ENCODE data around the gene OR2AT4.
"Not testable (repeated sequence)": the region's sequence is repeated elsewhere in the genome, so short reads cannot be mapped to it uniquely, and the experiment has no call there.

Gene OR2AT4

GRCh38 chr11:75068559-75068958 lies 28.1 kb downstream of the OR2AT4 start:
- DNase-seq (ENCODE audit: low read depth), result no peak

- no peak for DNase-seq (ENCODE audit: low read depth)
Observed at GRCh38 chr11:75066061-75066460, 30.6 kb downstream of the OR2AT4 start.

GRCh38 chr11:75063741-75064314 lies 32.8 kb downstream of the OR2AT4 start:
- no peak for DNase-seq (ENCODE audit: low read depth)

- no peak for DNase-seq (ENCODE audit: low read depth)
Observed at GRCh38 chr11:75059299-75059698, 37.4 kb downstream of the OR2AT4 start.

- no peak for DNase-seq (ENCODE audit: low read depth)
Observed at GRCh38 chr11:75056814-75057213, 39.9 kb downstream of the OR2AT4 start.

- no peak for DNase-seq (ENCODE audit: low read depth)
Observed at GRCh38 chr11:75055511-75055910, 41.2 kb downstream of the OR2AT4 start.

GRCh38 chr11:75052457-75052856 lies 44.2 kb downstream of the OR2AT4 start:
- no peak for DNase-seq (ENCODE audit: low read depth)

GRCh38 chr11:75051043-75051442 lies 45.6 kb downstream of the OR2AT4 start:
- no peak for DNase-seq (ENCODE audit: low read depth)

GRCh38 chr11:75050516-75050915 lies 46.2 kb downstream of the OR2AT4 start:
- no peak for DNase-seq (ENCODE audit: low read depth)

- not testable (repeated sequence) for DNase-seq (ENCODE audit: low read depth)
Observed at GRCh38 chr11:75049501-75050266, 47.0 kb downstream of the OR2AT4 start.

GRCh38 chr11:75047191-75047590 lies 49.5 kb downstream of the OR2AT4 start:
- DNase-seq (ENCODE audit: low read depth), result no peak

- not testable (repeated sequence) for DNase-seq (ENCODE audit: low read depth)
Observed at GRCh38 chr11:75046668-75047067, 50.0 kb downstream of the OR2AT4 start.

GRCh38 chr11:75044381-75045170 lies 52.1 kb downstream of the OR2AT4 start:
- DNase-seq (ENCODE audit: low read depth), result not testable (repeated sequence)

- not testable (repeated sequence) for DNase-seq (ENCODE audit: low read depth)
Observed at GRCh38 chr11:75041821-75042220, 54.9 kb downstream of the OR2AT4 start.

GRCh38 chr11:75041263-75041662 lies 55.4 kb downstream of the OR2AT4 start:
- DNase-seq (ENCODE audit: low read depth), result no peak

GRCh38 chr11:75040167-75040770 lies 56.4 kb downstream of the OR2AT4 start:
- no peak for DNase-seq (ENCODE audit: low read depth)

- DNase-seq (ENCODE audit: low read depth), result no peak
Observed at GRCh38 chr11:75035911-75036565, 60.6 kb downstream of the OR2AT4 start.

GRCh38 chr11:75035256-75035655 lies 61.4 kb downstream of the OR2AT4 start:
- no peak for DNase-seq (ENCODE audit: low read depth)

GRCh38 chr11:75033916-75034315 lies 62.8 kb downstream of the OR2AT4 start:
- no peak for DNase-seq (ENCODE audit: low read depth)

- no peak for DNase-seq (ENCODE audit: low read depth)
Observed at GRCh38 chr11:75032550-75032935, 64.1 kb downstream of the OR2AT4 start.

- peak; percentile 40 for DNase-seq (ENCODE audit: low read depth)
Observed at GRCh38 chr11:75031771-75032549, 64.7 kb downstream of the OR2AT4 start.

All from activated T-helper 9 cell treated with anti-CD3 and anti-CD28 coated beads, Interleukin-2, amount 50 U/mL, for 16 hours (primary cell).